Stimulated activated CD4-positive, alpha-beta T cell treated with anti-CD3 and anti-CD28 coated beads, TNF-alpha, amount 100 ng/mL, for 4 hours (primary cell): ENCODE data around the gene SOX14.

Experiments used
- DNase-seq, 3 experiments: peaks; one replicate each; pipeline ENCODE4 v3.0.0-alpha.2; 2020; ENCODE audit warnings: low read depth in 3 of 3

The SOX14 gene

DNA sequence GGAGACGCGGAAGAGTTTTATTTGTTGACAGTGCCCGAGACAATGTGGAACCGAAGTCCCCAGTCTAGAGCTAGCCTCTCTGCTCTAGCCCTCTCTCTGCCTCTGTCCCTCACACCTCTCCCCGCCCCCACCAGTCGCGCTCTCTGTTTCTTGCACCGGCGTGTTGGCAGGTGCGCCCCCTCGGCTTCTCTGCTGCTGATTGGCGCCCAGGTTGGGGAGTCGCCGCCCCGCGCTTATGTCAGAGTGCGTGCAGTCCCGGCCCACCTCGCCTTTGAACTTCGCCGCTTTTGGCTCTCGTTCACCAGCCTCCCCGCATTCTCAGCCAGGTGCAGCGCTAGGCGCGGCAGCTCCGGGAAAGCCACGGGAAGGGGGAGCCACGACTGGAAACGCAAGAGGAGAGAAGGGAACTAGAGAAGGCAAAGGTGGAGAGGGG lies at the start of gene SOX14:
SOX14 (plus strand) TSS at position 315 of the 433 bp plus-strand sequence. CDS start 470 bp downstream, outside the sequence.
- DNase-seq = no peak

DNA sequence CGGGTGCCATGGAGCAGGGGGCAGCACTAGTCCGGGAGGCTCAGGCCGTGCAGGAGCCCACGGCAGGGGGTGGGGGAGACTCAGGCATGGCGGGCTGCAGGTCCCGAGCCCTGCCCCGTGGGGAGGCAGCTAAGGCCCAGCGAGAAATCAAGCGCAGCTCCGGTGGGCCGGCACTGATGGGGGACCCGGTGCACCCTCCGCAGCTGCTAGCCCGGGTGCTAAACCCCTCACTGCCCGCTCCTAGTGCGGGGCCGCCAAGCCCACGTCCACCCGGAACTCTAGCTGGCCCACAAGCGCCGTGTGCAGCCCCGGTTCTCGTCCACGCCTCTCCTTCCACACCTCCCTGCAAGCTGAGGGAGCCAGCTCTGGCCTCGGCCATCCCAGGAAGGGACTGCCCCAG lies 49.6 kb upstream of the SOX14 start:
- DNase-seq = no peak

DNA sequence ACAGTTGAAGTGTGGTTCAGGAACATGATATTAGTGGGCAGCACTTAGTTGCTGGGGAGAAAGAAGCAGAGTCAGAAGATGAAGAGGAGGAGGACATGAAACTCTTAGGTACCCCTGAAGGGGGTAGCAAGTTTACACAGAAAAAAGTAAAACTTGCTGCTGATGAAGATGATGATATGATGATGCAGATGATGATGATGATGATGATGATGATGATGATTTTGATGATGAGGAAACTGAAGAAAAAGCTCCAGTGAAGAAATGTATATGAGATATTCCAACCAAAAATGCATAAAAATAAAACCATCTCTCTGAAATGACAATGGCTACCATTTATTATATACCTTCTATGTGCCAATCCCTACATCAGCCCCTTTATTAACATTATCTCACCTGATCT lies 39.9 kb upstream of the SOX14 start:
- no peak for DNase-seq

DNA sequence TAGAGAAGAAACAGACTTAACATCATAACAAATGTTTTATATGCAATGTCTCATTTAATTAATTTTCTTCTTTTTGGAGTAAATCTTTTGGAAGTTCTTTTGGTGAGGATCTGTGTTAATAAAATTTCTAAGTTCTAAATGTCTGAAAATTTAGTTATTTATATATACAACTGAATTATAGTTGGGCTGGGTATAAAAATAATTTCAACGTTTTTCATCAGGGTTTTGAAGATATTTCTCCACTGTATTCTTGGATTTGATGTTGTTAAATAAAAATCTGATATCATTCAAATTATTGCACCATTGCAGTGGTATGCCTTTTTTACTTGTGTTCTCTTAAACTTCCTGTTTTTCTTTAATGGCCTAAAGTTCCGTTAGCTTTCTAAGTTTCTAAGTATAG lies 26.9 kb upstream of the SOX14 start:
- DNase-seq = no peak

DNA sequence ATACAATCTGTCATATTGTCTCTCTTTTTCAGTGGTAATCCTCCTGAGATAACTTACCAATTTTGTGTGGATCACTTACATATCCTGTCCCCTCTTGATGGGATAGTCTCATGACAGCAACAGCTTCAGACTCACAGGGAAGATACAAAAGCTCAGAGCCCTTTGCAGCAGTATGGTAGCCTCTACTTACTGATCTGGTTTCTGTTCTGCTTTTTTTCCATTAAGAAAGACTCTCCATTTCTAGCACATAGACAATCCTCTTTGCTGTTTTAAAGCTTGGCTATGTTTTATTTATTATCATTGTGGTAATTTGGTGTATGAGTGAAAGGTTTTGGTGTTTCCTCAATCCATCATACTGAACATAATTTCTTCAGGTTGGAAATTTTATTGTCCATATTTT lies 25.4 kb upstream of the SOX14 start:
- DNase-seq = no peak

DNA sequence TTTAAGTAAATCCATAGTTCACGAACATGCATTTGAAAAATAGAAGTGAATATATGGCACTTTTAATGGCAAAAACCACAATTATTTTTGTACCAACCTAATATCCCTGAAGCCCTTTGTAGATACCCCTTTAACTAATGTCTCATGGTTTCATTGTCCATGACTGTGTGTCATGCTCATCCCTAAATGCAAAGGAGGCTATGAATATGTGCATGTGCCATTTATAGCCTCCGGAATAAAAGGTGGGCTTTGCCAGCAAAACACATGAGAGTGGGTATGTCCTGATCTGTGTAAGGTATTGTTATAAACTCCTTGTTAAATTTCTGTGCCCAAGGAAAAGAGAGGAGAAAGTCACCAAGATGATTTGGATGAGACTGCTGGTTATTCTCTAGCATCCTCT lies 20.5 kb upstream of the SOX14 start:
- DNase-seq = no peak

DNA sequence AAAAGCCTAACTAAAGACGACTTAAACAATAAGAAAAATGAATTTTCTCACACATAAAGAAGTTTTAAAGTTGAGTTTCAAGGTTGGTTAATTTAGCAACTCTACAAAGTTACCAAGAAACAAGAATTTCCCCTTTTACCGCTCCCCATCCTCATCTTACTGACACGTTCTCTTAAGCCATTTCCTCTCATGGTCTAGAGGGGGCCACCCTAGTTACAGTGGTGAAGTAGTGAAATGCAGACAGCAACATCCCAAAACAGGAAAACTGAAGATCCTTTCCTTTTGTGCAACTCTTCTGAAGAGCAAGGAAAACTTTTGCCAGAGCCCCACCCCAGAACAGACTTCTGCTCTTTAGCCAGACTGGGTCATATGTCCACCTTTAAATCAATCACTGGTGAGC lies 17.3 kb upstream of the SOX14 start:
- no peak for DNase-seq

DNA sequence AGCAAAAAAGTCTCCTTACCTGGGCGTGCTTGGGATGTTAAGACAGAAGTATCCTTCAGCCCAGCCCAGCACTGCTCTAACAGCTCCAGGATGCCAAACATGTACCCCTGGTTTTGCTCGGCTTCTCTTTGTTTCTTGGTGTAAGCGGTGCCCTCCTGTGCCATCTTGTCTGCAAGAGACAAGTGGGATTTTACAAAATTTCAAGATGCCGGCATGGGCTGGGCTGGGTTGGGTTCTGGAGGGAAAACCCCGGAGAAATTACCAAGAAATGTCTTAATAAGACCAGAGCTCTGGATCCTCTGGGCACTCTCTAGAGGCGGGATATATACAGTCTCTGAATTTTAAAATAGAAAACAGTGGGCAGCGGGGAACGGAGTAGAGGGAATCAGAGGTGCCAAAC lies 4.6 kb upstream of the SOX14 start:
- DNase-seq = no peak

DNA sequence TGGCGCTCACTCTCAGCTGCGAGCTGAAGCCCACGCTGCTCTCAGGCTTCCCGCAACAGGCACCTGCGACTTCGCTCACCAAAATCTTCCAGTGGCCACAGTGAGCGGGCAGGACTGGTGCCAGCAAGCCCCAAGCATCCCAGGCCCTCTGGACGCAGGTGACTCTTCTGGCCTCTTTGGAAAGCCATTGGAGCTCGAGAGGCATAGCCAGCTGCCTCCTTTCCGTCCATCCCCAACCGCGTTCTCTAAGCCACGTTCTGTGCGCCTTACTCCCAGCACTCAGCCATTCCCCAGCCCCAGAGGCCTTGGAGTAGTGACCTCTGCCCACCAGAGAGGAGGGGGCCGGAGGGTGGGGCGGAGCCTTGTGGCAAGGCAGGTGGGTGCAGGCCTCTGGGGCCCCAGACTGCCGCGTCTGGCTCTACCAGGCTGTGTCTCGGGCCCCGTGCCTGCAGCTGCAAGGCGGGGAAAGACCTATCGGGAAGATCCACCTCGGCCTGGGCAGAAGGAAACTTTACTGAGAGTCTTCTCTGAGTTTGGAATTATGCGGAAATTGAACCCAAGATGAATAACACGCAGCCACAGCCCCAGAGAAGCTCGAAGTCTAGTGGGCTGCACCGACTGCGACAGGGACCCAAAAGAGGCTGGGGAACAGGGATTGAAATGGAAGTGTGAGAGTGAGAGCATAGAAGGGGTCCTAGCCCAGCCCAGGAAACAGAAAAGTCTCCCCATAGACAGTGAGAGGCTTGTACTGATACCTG lies 3.6 kb upstream of the SOX14 start:
- no peak for DNase-seq

DNA sequence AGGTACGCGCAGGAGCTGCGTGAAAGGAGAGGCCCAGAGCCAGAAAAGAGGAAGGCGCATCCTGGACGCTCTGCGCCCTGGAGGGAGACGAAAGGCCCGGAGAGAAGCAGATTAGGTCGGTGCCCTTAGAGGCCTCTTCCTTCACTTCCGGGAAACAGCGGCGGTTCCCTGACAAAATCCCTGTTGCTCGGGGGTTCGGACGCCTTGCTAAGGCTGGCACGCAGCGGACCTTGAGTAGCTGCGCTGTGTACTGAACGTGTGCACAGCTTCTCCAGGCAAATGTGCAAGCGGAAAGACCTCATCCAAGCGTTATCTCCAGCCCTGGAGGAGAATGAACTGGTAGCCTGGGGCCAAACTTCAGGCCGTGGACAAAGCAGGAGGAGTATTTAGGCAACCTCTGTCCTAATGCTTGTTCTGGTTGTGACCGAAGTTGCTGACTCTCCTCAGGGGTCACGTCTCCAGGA lies 3.0 kb upstream of the SOX14 start:
- DNase-seq = no peak

DNA sequence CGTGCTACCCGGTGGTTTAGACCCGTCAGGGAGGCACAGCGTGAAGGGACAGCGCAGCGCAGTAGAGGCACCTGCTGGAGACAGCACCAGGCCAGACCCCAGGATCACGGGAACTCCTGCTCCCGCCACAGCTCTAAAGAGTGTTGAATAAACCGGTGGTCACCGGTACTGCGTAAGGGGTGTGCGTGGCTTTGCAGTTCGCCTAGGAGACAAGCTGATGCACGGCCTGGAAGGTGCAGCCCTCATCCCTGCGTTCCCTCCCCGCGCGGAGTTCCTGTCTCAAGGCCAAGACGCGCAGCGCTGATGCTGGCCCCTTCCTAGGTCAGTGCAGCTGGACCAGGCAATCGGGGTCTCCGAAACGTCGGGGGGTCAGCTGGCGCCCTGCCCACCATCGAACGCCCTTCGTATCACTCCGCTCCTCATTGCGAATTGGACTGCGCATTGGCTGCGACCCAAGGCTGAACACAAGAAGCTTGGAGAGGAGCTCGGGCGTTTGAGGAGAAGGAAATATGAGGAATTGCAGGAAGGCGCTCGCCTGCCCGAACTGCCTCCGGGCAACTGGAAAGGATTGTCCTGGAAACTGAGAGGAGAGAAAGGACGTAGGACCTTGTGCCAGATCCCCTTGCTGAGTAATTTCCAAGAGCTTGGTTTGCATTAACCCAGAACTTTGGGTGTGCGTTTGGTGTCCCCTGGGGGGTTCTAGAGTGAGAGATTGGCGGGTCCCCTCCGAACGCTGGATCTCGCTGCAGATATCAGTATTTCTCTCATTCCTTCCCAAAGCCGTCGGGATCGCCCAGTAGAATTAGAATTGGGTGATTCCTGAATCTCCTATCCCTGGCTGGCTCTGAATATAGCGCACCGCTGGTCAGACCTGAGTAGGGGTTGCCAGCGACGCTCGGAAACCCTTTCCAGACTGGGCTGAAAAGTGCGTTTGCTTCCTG lies 2.3 kb upstream of the SOX14 start:
- no peak for DNase-seq

DNA sequence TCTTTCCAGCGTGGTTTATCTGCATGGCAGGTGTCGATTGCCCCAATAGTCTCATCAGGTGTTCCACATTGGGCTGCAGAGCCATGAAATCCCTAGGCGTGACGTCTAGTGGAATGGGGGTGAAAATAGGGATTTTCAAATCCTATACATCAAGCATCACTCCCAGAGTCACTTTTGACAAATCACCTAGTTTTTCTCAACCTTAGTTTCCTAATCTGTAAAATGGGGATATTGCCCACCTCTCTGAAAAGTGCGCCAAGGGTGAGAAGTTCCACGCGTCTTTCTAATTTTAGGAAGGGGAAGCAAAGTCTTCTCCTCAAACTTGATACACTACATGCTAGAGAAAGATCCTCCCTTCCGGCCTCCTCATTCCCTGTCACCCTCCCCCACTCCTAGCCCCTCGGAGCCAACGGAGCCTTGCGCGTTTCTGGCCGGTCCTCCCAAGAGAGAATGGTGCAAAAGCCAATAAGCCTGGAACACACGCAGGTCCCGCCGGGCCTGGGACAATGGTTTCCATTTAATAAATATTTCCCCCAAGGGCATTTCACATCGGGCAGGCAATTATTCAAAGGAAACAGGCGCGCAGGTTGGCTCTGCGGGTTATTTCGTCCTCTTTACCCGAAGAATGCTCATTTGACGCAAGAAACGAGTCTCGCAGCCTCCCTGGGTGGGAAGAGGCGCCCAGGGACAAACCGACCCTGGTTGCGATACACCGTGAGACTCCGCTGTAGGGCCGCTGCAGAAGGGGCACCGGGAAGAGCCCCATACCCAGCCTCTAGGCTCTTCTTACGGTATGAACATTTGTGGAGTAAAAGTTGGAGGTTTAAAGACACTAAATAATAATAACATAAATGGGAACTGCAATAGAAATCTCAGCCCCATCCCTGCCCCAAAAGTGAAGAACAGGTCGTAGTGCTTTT lies 1.2 kb upstream of the SOX14 start:
- no peak for DNase-seq

DNA sequence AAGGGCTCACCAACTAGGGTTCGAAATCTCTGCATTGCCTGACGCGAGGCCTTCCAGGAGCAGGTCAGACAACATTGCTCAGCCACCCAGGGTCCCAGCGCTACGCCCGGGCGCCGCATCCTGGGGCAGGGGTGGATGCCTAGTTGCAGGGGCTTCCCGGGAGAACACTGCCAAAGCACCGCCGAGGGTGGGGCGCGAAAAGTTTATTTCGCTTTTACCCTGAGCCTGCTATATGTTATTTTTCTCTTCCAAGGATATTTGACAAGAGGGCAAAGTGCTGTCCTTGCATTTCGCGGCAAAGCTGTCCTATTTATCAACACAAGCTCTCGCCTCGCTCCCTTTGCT lies 549 bp upstream of the SOX14 start:
- DNase-seq = no peak

DNA sequence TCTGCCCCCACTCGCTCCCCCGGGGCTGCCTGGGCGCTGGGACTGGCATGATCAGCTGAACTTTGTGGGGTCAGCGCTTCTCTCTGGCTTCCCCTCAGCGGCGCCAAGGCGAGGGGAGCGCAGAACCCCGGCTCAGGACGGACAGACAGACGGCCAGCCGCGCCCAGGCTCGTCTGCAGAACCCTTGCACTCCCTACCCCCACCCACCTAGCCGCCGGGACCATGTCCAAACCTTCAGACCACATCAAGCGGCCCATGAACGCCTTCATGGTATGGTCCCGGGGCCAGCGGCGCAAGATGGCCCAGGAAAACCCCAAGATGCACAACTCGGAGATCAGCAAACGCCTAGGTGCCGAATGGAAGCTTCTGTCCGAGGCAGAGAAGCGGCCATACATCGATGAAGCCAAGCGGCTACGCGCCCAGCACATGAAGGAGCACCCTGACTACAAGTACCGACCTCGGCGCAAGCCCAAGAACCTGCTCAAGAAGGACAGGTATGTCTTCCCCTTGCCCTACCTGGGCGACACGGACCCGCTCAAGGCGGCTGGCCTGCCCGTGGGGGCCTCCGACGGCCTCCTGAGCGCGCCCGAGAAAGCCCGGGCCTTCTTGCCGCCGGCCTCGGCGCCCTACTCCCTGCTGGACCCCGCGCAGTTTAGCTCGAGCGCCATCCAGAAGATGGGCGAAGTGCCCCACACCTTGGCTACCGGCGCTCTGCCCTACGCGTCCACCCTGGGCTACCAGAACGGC lies 621 bp downstream of the SOX14 start:
- DNase-seq = no peak

DNA sequence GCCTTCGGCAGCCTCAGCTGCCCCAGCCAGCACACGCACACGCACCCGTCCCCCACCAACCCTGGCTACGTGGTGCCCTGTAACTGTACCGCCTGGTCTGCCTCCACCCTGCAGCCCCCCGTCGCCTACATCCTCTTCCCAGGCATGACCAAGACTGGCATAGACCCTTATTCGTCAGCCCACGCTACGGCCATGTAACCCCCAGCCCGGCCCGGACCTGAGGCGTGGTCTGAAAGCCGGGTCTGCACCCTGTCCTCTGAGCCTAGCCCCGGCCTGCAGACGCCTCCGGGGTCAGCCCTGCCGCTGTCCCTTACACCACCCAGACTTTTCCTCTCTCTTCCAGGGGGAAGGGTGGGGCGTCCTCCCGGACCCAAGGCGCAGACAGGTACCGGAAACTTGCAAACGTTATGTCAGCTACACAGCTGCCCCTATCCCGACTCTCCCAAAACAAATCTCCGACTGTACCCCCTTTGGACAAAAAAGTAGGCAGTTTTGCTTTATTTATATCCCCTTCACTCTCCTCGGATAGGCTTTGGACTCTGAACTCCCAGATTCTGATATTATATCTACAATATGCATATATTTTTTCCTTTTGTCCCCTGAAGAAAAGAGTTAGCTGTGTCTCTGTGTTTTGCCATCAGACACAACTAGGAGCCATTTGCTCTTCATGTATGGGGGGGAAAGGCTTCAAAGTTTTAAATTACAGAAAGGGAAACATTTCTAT lies 1.4 kb downstream of the SOX14 start:
- no peak for DNase-seq

DNA sequence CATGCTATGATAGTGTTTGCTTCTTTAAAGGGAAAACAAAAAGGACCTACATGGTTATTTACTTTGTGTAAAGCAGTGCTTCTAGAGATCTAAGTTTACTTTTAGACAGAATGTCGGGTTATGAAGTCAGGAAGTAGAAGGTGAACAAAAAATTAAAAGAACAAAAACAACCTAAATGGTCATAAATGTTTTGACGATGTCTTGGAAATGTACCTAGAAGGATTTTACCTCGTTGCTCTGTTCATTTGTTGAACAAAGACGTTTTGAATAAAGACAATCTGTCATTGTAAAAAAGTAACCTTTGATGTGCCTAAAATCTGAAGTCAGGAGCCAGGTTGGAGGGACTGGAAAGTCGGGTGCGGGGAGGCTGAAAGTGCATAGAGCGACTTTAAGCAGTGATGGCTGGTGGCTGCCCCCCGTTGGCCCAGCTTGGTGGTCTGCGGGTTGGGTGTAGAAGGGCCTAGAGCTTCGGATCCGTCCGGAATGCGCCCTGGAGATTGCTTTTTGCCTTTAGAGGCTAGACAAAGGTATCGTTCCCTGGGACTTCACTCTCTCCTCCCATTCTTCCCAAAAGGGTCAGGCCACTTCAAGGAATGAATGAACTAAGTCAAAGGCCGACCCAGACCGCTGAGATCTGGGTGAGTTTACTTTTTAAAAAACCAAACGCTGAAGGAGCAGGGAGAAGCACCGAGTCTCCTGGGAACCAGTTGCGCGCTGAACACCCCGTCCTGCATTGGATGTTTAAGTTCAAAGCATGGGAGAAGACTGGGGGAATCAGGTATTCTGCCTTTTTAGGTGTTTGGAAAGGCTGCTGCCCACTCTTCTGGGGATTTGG lies 2.1 kb downstream of the SOX14 start:
- no peak for DNase-seq

DNA sequence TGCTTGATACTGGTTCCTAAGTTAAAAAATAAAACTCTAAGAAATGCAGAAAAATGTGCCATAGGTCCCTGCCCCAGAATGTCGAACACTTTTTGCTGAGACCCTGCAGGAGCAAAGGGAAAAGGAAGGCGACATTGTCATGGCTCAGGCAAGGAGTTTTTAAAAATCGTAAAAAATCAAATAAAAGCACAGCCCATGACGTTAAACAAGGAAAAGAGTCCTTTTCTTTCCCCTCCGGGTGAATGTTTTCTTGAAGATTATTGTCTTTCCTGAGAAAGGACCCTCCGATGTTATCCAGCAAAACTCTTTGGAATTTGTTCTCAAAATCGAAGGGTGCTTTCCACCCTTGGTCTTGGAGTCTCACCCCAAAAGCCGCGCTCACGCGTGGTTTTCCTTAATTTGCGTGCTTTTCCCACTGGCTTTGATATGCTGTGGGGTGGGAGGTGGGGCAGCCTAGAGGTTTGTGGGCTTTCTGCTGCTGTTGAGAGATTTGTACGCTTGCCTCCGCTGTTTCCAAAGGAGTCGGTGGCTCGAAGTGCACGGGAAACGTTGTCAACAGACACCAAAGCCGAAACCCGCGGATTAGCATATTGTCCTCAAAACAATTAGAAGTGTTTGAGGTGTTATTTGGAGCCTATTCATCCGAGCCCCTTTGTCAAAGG lies 2.9 kb downstream of the SOX14 start:
- DNase-seq = no peak

DNA sequence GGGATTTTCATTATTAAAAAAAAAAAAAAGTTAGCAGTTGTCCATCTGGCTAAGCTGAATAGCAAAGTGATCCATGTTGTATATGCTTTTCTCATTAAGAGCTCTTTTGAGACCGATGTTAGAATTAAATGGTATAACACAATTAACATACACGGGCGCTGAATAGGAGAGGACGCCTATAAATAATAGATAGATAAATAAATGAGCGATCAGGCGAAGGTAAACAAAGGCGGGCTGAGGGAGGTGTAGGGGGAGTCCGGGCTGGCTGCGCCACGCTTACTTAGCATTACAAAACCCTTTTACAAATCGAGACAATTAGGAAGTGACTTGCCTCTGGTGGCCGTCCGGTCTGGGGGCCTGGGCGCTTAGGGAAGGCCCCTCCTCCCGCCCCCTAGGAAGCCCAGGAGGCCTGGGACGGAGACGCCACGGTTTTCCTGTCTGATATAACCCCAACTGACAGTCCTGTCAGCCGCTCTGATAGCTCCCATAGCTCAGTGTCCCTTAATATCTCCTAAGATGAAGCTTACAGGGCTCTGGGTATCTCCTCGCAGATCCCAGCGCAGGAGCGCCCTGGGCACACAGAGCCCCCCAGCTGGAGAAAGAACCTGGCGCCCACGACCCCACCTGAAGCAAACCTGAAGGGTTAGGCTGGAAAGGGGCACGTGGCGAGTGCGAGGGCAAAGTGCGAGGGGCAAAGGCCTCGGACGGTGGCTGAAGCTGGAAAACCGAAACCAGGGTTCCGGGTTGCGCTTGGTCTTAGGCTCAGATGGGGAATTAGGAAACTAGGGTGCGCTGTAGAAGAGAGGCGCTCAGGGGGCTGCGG lies 3.6 kb downstream of the SOX14 start:
- no peak for DNase-seq
